ENCODE measurements around the gene LRRC66. TPM values are rescaled to one million over a fixed set of nuclear protein-coding genes. Genes with fewer than 3 reads are reported as not detected.

The LRRC66 gene
- total RNA-seq, 1 experiment from 2014 or later = not detected

DNA sequence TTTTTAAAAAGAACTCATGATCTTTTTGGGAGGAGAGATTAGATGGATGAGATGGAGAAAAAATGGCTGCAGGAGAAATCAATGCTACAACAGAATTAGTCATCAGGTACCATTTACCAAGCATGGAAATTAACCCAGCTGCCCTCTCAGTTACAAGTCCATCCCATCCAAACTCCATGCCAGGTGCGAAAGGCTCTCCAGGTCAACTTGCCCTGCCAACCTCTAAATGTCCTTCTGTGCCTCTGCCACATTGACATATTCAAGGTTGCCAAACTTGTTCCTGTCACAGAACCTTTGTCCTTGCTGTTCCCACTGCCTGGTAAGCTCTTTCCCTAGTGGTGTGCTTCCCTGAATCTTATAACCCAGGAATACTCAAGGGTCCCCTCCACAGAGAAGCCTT, 38.1 kb upstream of the LRRC66 start:
- H4K91ac ChIP-seq (ENCODE audit: insufficient read length, low read depth, low read length) = no peak overlapping the region
- H3K18ac ChIP-seq (ENCODE audit: insufficient read length, low read depth, low read length) = no peak overlapping the region
- H2BK12ac ChIP-seq (ENCODE audit: insufficient read length, low read depth, low read length) = no peak overlapping the region
- no peak overlapping the region for H3K4me3 Mint-ChIP-seq
- H3K56ac ChIP-seq (ENCODE audit: insufficient read length, low read depth, low read length) = no peak overlapping the region
- H3K9me3 ChIP-seq (ENCODE audit: control insufficient read depth, low read depth, low read length) = no peaks in the 10 kb centered on the region
- no peaks in the 10 kb centered on the region for H3K9me3 Mint-ChIP-seq
- H3K27ac Mint-ChIP-seq = no peak overlapping the region
- H3K4me1 ChIP-seq (ENCODE audit: insufficient read depth, low read length) = no peaks in the 10 kb centered on the region
- no peaks in the 10 kb centered on the region for H4K20me1 ChIP-seq (ENCODE audit: control insufficient read depth, insufficient read depth, insufficient read length)
- H3K14ac ChIP-seq (ENCODE audit: insufficient read depth, low read length) = no peak overlapping the region
- H4K5ac ChIP-seq (ENCODE audit: insufficient read length, low read depth, low read length) = no peak overlapping the region
- H2AFZ ChIP-seq (ENCODE audit: low read length) = no peak overlapping the region
- no peak overlapping the region for H3T11ph ChIP-seq (ENCODE audit: low read length)
- no peaks in the 10 kb centered on the region for H3K36me3 Mint-ChIP-seq (ENCODE audit: insufficient read depth in 1 of 3, low read depth in 3 of 3)
- H2BK5ac ChIP-seq (ENCODE audit: insufficient read length, low read length) = no peak overlapping the region
- no CpG with 5 or more reads among the region's 1 CpG for WGBS (ENCODE audit: extremely low coverage, insufficient read length, low lambda C conversion rate)
- H3K27me3 ChIP-seq (ENCODE audit: insufficient read depth, low read length) = no peaks in the 10 kb centered on the region
- no peak for DNase-seq
- H3K79me1 ChIP-seq (ENCODE audit: insufficient read depth, low read depth, low read length, poor library complexity, severe bottlenecking) = no peaks in the 10 kb centered on the region
- H3K27me3 Mint-ChIP-seq (ENCODE audit: low read depth) = peaks cover 2% of the 10 kb centered on the region; the same call in 1 of the 2 replicates
- no peak overlapping the region for H2BK20ac ChIP-seq (ENCODE audit: low read depth, low read length, poor library complexity, severe bottlenecking)
- TF ChIP-seq, protein P1, sequence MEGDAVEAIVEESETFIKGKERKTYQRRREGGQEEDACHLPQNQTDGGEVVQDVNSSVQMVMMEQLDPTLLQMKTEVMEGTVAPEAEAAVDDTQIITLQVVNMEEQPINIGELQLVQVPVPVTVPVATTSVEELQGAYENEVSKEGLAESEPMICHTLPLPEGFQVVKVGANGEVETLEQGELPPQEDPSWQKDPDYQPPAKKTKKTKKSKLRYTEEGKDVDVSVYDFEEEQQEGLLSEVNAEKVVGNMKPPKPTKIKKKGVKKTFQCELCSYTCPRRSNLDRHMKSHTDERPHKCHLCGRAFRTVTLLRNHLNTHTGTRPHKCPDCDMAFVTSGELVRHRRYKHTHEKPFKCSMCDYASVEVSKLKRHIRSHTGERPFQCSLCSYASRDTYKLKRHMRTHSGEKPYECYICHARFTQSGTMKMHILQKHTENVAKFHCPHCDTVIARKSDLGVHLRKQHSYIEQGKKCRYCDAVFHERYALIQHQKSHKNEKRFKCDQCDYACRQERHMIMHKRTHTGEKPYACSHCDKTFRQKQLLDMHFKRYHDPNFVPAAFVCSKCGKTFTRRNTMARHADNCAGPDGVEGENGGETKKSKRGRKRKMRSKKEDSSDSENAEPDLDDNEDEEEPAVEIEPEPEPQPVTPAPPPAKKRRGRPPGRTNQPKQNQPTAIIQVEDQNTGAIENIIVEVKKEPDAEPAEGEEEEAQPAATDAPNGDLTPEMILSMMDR (conservative IDR thresholded peaks at IDR 0.05) = no peak
- H3K79me2 ChIP-seq (ENCODE audit: insufficient read depth, low read length) = no peaks in the 10 kb centered on the region
- H2AK5ac ChIP-seq (ENCODE audit: insufficient read length, low read length) = no peak overlapping the region
- H3K27ac ChIP-seq (ENCODE audit: insufficient read length, low read depth, low read length) = no peak overlapping the region
- H2BK15ac ChIP-seq (ENCODE audit: low read depth, low read length) = no peak overlapping the region
- no peak overlapping the region for H3K4me2 ChIP-seq (ENCODE audit: insufficient read depth, insufficient read length, low read length)
- H4K8ac ChIP-seq (replicated peaks; ENCODE audit: insufficient read length, low read depth, low read length) = no peak overlapping the region
- no peak overlapping the region for H2BK120ac ChIP-seq (ENCODE audit: low read depth, low read length, poor library complexity, severe bottlenecking)
- H3K23me2 ChIP-seq (ENCODE audit: insufficient read length, low read depth, low read length, poor library complexity, severe bottlenecking) = no peaks in the 10 kb centered on the region
- H3K9ac ChIP-seq (ENCODE audit: extremely low read depth, insufficient read length, low read length) = no peak overlapping the region
- H3K4ac ChIP-seq (ENCODE audit: low read depth, low read length) = no peak overlapping the region
- peaks cover 0 to 6% of the 10 kb centered on the region in 2 experiments; a peak in 3 of 4 replicates for H3K4me1 Mint-ChIP-seq
- H3K23ac ChIP-seq (ENCODE audit: insufficient read length, low read depth, low read length) = no peak overlapping the region
